HG03060 (cell line): Measurements from ENCODE around the gene KCND3.

Experiments
- ATAC-seq: cut with Tn5 transposase; IDR thresholded peaks from one replicate; pipeline ENCODE4 v1.9.1; 2021; ENCODE audit warnings: low read depth, moderate number of reproducible peaks; ENCODE audit not compliant: unreplicated experiment

Gene KCND3

GRCh38 chr1:111961016-111961415, 28.5 kb downstream of the KCND3 start:
- no peak for ATAC-seq

DNA sequence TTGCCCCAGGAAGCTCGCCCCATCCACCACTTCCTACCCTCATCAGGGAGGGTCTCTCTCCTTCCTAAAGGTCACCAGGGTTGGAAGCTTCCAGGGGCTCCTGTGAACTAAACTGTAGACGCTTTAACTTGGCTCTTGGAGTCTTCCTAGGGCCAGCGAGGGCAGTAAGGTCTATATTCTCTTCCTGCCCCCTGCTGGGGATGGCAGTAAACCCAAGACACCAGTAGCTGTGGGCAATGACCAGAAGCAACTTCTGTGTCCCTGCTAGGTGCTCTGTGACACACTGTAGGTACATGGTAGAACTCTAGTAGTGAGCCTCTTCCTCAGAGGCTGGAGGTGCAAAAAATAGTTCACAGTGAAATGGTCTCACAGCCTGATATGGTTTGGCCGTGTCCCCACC, 30.0 kb downstream of the KCND3 start:
- ATAC-seq: no peak

GRCh38 chr1:111958851-111959250, 30.6 kb downstream of the KCND3 start:
- ATAC-seq: no peak

DNA sequence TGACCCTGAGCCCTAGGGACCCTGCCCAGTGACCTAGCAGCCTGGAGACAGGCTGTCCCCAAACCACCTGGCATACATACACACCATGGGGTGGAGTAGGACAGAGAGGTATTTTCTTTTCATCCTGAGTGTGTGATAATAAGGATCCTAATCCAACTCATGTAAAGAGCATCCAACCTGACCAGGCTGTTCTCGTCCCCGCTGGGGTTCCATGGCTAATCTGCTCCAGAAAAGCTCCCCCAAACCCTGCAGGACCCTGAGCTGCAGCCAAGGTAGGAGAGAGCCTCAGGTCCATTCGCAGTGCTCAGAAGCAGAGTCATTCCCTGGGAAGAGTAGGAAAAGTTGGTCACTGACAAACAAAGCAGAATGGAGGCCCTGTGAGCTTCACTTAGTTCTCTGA, 31.4 kb downstream of the KCND3 start:
- no peak for ATAC-seq

GRCh38 chr1:111956155-111956771, 33.2 kb downstream of the KCND3 start:
- no peak for ATAC-seq

- no peak for ATAC-seq
Observed at GRCh38 chr1:111955755-111956154, 33.7 kb downstream of the KCND3 start.

- ATAC-seq: no peak
Observed at GRCh38 chr1:111953797-111954196, 35.7 kb downstream of the KCND3 start.

- no peak for ATAC-seq
Observed at GRCh38 chr1:111952125-111952657, 37.3 kb downstream of the KCND3 start.

- ATAC-seq: no peak
Observed at GRCh38 chr1:111948209-111949171, 41.0 kb downstream of the KCND3 start.

GRCh38 chr1:111943846-111944749, 45.4 kb downstream of the KCND3 start:
- ATAC-seq: no peak

- ATAC-seq: no peak
Observed at GRCh38 chr1:111943066-111943465, 46.4 kb downstream of the KCND3 start.

- no peak for ATAC-seq
Observed at GRCh38 chr1:111938536-111938935, 50.9 kb downstream of the KCND3 start.

DNA sequence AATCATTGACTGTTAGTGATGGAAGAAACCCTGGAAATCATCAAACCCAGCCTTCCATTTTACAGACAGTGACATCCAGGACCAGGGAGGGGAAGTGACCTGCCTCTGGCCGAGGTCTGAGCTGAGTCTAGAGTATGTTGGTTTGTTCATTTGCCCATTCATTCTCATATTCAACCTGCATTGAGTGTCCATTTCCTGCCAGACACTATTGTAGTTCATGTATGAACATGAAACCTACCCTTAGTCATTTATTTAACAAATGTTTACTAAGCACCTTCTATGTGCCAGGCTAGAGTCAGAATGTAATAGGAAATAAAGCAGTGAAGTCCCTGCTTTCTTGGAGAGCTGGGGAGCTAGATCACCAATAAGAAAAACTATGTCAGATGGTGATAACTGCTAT, 51.3 kb downstream of the KCND3 start:
- ATAC-seq: no peak

DNA sequence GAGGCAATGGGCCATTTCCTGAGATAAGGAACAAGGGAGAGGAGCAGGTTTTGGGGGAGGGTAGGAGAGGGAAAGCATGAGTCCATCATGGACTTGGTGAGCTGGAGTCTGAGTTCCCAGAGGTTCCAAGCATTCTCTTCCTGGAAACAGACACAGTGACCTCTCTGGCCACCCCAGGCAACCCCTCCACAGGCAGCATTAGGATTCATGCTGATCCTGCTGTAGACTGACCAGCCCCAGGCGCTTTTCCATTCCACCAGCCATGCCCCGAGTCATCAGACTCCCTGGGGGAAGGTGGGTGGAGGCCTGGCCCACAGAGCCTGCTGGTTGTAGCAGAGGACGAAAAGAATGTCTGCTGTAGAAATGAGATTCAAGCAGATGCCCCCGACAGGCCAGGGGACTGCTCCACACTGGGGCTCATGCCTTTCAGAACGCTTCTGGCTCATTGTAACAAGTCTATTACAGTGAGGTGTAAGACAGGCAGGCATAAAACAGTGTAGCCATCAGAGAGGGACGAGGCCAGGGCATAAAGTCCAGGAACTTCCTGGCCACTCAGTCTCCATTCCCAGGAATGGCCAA, 52.2 kb downstream of the KCND3 start:
- ATAC-seq: no peak

GRCh38 chr1:111934106-111934852, 55.2 kb downstream of the KCND3 start:
- no peak for ATAC-seq

- no peak for ATAC-seq
Observed at GRCh38 chr1:111930356-111930755, 59.1 kb downstream of the KCND3 start.

DNA sequence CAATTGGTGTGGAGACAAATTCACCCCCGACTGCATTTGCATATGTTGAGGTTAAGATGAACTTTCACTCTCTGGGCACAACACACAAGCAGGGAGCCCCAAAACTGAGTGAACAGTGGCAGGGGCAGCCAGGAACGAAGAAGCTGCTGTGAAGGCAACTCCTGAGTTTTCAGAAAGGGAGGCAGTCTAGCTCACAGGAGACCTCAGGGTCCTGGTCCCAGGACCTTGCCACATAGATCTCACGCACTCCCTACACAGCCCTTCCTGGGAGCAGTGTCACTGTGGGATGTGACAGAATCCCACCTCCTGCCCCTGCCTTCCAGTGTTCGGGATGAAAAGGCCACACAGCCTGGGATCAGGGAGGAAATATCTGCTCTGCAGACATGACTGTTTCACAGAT, 60.9 kb downstream of the KCND3 start:
- no peak for ATAC-seq

DNA sequence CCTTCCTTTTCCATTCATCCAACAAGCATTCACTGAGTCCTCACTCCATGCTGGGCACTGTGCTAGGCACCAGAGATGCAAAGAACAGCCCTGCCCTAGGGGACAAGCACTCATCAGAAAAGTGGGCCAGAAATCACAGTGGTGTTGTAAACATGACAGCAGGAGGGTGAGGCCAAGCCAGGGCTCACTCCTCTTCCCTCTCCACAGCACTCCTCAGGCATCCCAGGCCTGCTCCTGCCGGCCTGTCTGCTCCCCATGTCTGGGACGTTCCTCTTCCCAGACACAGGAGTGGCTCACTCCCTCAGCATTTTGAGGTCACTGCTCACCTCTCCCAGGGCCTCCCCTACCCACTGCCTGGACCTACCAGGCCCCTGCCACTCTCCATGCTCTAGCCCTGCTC, 61.8 kb downstream of the KCND3 start:
- ATAC-seq: no peak

- no peak for ATAC-seq
Observed at GRCh38 chr1:111924786-111925185, 64.7 kb downstream of the KCND3 start.

DNA sequence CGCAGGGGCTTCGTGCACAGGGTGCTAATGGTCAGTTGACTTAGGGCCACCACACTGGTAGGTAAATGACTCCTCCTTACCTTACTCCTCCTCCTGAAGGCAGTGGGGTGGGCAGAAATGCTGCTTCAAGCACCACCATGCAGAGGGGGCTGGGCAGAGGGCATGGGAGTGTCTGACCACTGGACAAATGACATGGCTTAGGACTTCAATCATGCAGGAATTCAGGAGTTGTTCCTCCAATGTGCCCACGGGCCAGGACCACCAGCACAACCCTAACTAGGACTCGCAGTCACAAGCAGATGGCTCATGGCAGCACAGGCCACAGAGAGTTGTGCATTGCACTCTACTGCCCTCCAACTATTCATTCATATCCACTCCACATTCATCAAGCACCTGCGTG, 65.7 kb downstream of the KCND3 start:
- no peak for ATAC-seq
